H9 (cell line): ENCODE results near the gene RETN. TPM values are rescaled to one million over a fixed set of nuclear protein-coding genes. Genes with fewer than 3 reads are reported as not detected.

ENCODE experiments used
- DNase-seq: peaks from one replicate; pipeline ENCODE4 v3.0.0-alpha.2; 2017
- H2AFZ ChIP-seq: one replicate; pipeline ENCODE4 v1.6.1; 2013; ENCODE audit warnings: mild to moderate bottlenecking, low read length, control low read depth, moderate library complexity
- H2AK5ac ChIP-seq: 2 replicates; pipeline ENCODE4 v1.6.1; 2013; ENCODE audit warnings: low read length, control low read depth, mixed read lengths; ENCODE audit not compliant: insufficient read length
- H2BK120ac ChIP-seq: one replicate; pipeline ENCODE4 v1.6.1; 2013; ENCODE audit warnings: low read depth, mild to moderate bottlenecking, low read length, control low read depth, inconsistent platforms; ENCODE audit not compliant: poor library complexity, severe bottlenecking
- H2BK12ac ChIP-seq: 2 replicates; pipeline ENCODE4 v1.6.1; 2013; ENCODE audit warnings: low read length, control low read depth, mixed read lengths, low read depth; ENCODE audit not compliant: insufficient read length
- H2BK15ac ChIP-seq: 2 replicates; pipeline ENCODE4 v1.6.1; 2013; ENCODE audit warnings: low read depth, low read length, control low read depth
- H2BK20ac ChIP-seq: one replicate; pipeline ENCODE4 v1.6.1; 2013; ENCODE audit warnings: low read depth, mild to moderate bottlenecking, low read length, control low read depth, inconsistent platforms; ENCODE audit not compliant: poor library complexity, severe bottlenecking
- H2BK5ac ChIP-seq: 2 replicates; pipeline ENCODE4 v1.6.1; 2013; ENCODE audit warnings: low read length, control low read depth, mixed read lengths; ENCODE audit not compliant: insufficient read length
- H3K14ac ChIP-seq: 2 replicates; pipeline ENCODE4 v1.6.1; 2013; ENCODE audit warnings: low read length, control low read depth; ENCODE audit not compliant: insufficient read depth
- H3K18ac ChIP-seq: 2 replicates; pipeline ENCODE4 v1.6.1; 2013; ENCODE audit warnings: low read depth, mild to moderate bottlenecking, mixed read lengths, low read length, control low read depth; ENCODE audit not compliant: insufficient read length
- H3K23ac ChIP-seq: 2 replicates; pipeline ENCODE4 v1.6.1; 2013; ENCODE audit warnings: low read length, control low read depth, mixed read lengths, low read depth; ENCODE audit not compliant: insufficient read length
- H3K23me2 ChIP-seq: 2 replicates; pipeline ENCODE4 v1.6.1; 2013; ENCODE audit warnings: low read depth, mild to moderate bottlenecking, mixed read lengths, low read length, control low read depth; ENCODE audit not compliant: insufficient read length, poor library complexity, severe bottlenecking
- H3K27ac ChIP-seq: 2 replicates; pipeline ENCODE4 v1.5.1; 2013; ENCODE audit warnings: low read length, control low read depth, mixed read lengths, low read depth; ENCODE audit not compliant: insufficient read length
- H3K27me3 ChIP-seq: 2 replicates; pipeline ENCODE4 v1.6.1; 2013; ENCODE audit warnings: low read length, control low read depth, inconsistent platforms; ENCODE audit not compliant: insufficient read depth
- H3K4ac ChIP-seq: 2 replicates; pipeline ENCODE4 v1.6.1; 2013; ENCODE audit warnings: low read depth, mild to moderate bottlenecking, control low read depth, inconsistent platforms, low read length, moderate library complexity
- H3K4me1 ChIP-seq: 2 replicates; pipeline ENCODE4 v1.6.1; 2013; ENCODE audit warnings: low read length, control low read depth, inconsistent platforms; ENCODE audit not compliant: insufficient read depth
- H3K4me2 ChIP-seq: 2 replicates; pipeline ENCODE4 v1.6.1; 2013; ENCODE audit warnings: low read length, control low read depth, mixed read lengths; ENCODE audit not compliant: insufficient read length, insufficient read depth
- H3K56ac ChIP-seq: 2 replicates; pipeline ENCODE4 v1.6.1; 2013; ENCODE audit warnings: low read depth, mild to moderate bottlenecking, mixed read lengths, low read length, control low read depth; ENCODE audit not compliant: insufficient read length
- H3K79me1 ChIP-seq: 2 replicates; pipeline ENCODE4 v1.6.1; 2013; ENCODE audit warnings: low read depth, mild to moderate bottlenecking, moderate library complexity, low read length, control low read depth, inconsistent platforms; ENCODE audit not compliant: insufficient read depth, poor library complexity, severe bottlenecking
- H3K79me2 ChIP-seq: 2 replicates; pipeline ENCODE4 v1.6.1; 2013; ENCODE audit warnings: low read length, control low read depth, inconsistent platforms; ENCODE audit not compliant: insufficient read depth
- H3K9ac ChIP-seq: 2 replicates; pipeline ENCODE4 v1.6.1; 2013; ENCODE audit warnings: low read length, control low read depth, mixed read lengths; ENCODE audit not compliant: insufficient read length; ENCODE audit errors: extremely low read depth
- H3K9me3 ChIP-seq: one replicate; pipeline ENCODE4 v1.6.1; 2013; ENCODE audit warnings: low read depth, low read length, inconsistent platforms; ENCODE audit not compliant: control insufficient read depth
- H3T11ph ChIP-seq: one replicate; pipeline ENCODE4 v1.6.1; 2013; ENCODE audit warnings: mild to moderate bottlenecking, low read length, control low read depth, inconsistent platforms
- H4K20me1 ChIP-seq: one replicate; pipeline ENCODE4 v1.6.1; 2013; ENCODE audit not compliant: control insufficient read depth, insufficient read length, insufficient read depth
- H4K5ac ChIP-seq: 2 replicates; pipeline ENCODE4 v1.6.1; 2013; ENCODE audit warnings: low read depth, mild to moderate bottlenecking, mixed read lengths, low read length, control low read depth; ENCODE audit not compliant: insufficient read length
- H4K8ac ChIP-seq: replicated peaks from 2 replicates; pipeline ENCODE4 v1.6.1; 2013; ENCODE audit warnings: low read length, control low read depth, mixed read lengths, low read depth; ENCODE audit not compliant: insufficient read length
- H4K91ac ChIP-seq: 2 replicates; pipeline ENCODE4 v1.6.1; 2013; ENCODE audit warnings: low read depth, mild to moderate bottlenecking, moderate library complexity, mixed read lengths, low read length, control low read depth; ENCODE audit not compliant: insufficient read length
- H3K27ac Mint-ChIP-seq, 3 experiments: 2 replicates in 2 of 3; 3 replicates in 1 of 3; pipeline ENCODE4 v1.8.0; 2020 to 2021; ENCODE audit warnings: mixed read lengths in 3 of 3, mild to moderate bottlenecking in 1 of 3, moderate library complexity in 1 of 3
- H3K27me3 Mint-ChIP-seq: 2 replicates; pipeline ENCODE4 v1.8.0; 2021; ENCODE audit warnings: low read depth, mild to moderate bottlenecking, moderate library complexity, mixed read lengths
- H3K36me3 Mint-ChIP-seq, 3 experiments: 2 replicates in 2 of 3; 3 replicates in 1 of 3; pipeline ENCODE4 v1.8.0; 2020 to 2021; ENCODE audit warnings: low read depth in 3 of 3, mixed read lengths in 3 of 3; ENCODE audit not compliant: insufficient read depth in 1 of 3
- H3K4me1 Mint-ChIP-seq, 2 experiments: 2 replicates each; pipeline ENCODE4 v1.8.0; 2020; ENCODE audit warnings: mixed read lengths in 2 of 2
- H3K4me3 Mint-ChIP-seq, 2 experiments: 2 replicates in 1 of 2; 3 replicates in 1 of 2; pipeline ENCODE4 v1.8.0; 2020 to 2021; ENCODE audit warnings: mild to moderate bottlenecking in 2 of 2, mixed read lengths in 2 of 2, moderate library complexity in 1 of 2
- H3K9me3 Mint-ChIP-seq, 2 experiments: 2 replicates in 1 of 2; 3 replicates in 1 of 2; pipeline ENCODE4 v1.8.0; 2020; ENCODE audit warnings: mild to moderate bottlenecking in 2 of 2, mixed read lengths in 2 of 2, moderate library complexity in 1 of 2
- WGBS: extraction: QIAGEN DNeasy Blood & Tissue Kit; methylation state at CpG from one replicate; pipeline ENCODE4 v1.1.7; 2013; ENCODE audit warnings: missing lambda C conversion rate, low lambda C conversion rate, mixed read lengths; ENCODE audit not compliant: insufficient read length; ENCODE audit errors: extremely low coverage; 5-methylcytosine and 5-hydroxymethylcytosine counted together
- total RNA-seq: library from RNA; stranded (reverse); gene quantifications from 2 replicates; pipeline ENCODE4 v1.2.1, GENCODE V29; 2021
- TF ChIP-seq, protein P1 (sequence below): fragments of 200-600 bp; sonication (generic); conservative IDR thresholded peaks from 3 replicates; pipeline ENCODE4 v1.8.0; 2021; ENCODE audit warnings: antibody characterized with exemption, mild to moderate bottlenecking

Gene RETN
- total RNA-seq, 1 experiment from 2014 or later: not detected

DNA sequence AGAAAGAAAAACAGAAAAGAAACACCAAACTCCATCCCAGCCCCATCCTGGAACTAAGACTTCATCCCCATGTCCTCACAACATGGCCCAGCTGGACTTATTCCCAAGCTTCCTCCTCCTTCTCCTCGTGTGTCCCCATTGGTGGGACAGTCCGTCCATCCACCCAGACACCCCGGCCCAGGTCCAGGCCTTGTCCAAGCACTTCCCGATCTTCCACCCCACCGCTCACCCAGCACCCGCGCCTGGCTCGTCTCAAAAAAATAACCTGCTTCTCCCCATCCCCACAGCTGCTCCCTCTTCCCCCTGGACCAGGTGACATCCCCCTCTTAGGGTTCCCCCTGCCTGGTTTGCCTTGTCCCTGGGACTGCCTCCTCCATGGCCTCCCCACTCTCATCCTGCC is 34.5 kb downstream of the RETN start:
- 0 out of 7 replicates have a peak overlapping the region, but pooled peaks of 1 of the 3 experiments have one; percentile 22 for H3K27ac Mint-ChIP-seq
- no peak overlapping the region for H2BK120ac ChIP-seq
- no peaks in the 10 kb centered on the region for H3K9me3 Mint-ChIP-seq
- H3K4me2 ChIP-seq: no peak overlapping the region
- H3T11ph ChIP-seq: no peak overlapping the region
- H4K8ac ChIP-seq: no peak overlapping the region
- no peak overlapping the region for H3K56ac ChIP-seq
- no peaks in the 10 kb centered on the region; a peak in 1 of 7 replicates for H3K36me3 Mint-ChIP-seq
- no peaks in the 10 kb centered on the region for H3K23me2 ChIP-seq
- TF ChIP-seq, protein P1, sequence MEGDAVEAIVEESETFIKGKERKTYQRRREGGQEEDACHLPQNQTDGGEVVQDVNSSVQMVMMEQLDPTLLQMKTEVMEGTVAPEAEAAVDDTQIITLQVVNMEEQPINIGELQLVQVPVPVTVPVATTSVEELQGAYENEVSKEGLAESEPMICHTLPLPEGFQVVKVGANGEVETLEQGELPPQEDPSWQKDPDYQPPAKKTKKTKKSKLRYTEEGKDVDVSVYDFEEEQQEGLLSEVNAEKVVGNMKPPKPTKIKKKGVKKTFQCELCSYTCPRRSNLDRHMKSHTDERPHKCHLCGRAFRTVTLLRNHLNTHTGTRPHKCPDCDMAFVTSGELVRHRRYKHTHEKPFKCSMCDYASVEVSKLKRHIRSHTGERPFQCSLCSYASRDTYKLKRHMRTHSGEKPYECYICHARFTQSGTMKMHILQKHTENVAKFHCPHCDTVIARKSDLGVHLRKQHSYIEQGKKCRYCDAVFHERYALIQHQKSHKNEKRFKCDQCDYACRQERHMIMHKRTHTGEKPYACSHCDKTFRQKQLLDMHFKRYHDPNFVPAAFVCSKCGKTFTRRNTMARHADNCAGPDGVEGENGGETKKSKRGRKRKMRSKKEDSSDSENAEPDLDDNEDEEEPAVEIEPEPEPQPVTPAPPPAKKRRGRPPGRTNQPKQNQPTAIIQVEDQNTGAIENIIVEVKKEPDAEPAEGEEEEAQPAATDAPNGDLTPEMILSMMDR: no peak
- H2BK12ac ChIP-seq: no peak overlapping the region
- H3K4ac ChIP-seq: no peak overlapping the region
- H3K27me3 ChIP-seq: no peaks in the 10 kb centered on the region
- no peak overlapping the region for H4K91ac ChIP-seq
- H3K18ac ChIP-seq: no peak overlapping the region
- H2BK20ac ChIP-seq: no peak overlapping the region
- H3K9me3 ChIP-seq: no peaks in the 10 kb centered on the region
- H4K20me1 ChIP-seq: no peaks in the 10 kb centered on the region
- H3K79me2 ChIP-seq: no peaks in the 10 kb centered on the region
- H3K23ac ChIP-seq: no peak overlapping the region
- no peak overlapping the region for H3K27ac ChIP-seq
- peaks cover 8 to 18% of the 10 kb centered on the region in 2 experiments for H3K4me1 Mint-ChIP-seq
- H3K14ac ChIP-seq: no peak overlapping the region; the same call in 1 of the 2 replicates
- H3K4me1 ChIP-seq: no peaks in the 10 kb centered on the region
- DNase-seq: peak; percentile 47
- H4K5ac ChIP-seq: no peak overlapping the region
- H2BK15ac ChIP-seq: no peak overlapping the region
- H3K9ac ChIP-seq: no peak overlapping the region
- H2AK5ac ChIP-seq: no peak overlapping the region
- H3K4me3 Mint-ChIP-seq: no peak overlapping the region
- peaks cover 55% of the 10 kb centered on the region for H3K27me3 Mint-ChIP-seq
- H2AFZ ChIP-seq: no peak overlapping the region
- H2BK5ac ChIP-seq: no peak overlapping the region
- no CpG with 5 or more reads among the region's 8 CpGs for WGBS
- H3K79me1 ChIP-seq: no peaks in the 10 kb centered on the region
